ENCODE data around the gene NUDT7. TPM values are rescaled to one million over a fixed set of nuclear protein-coding genes. Genes with fewer than 3 reads are reported as not detected.

Gene NUDT7
- total and polyA plus RNA-seq, 2 experiments from 2014 or later: 5.6 to 14.3 TPM

GRCh38 chr16:77759821-77760220 is 37.5 kb downstream of the NUDT7 start (continued):
- no peak for TF ChIP-seq ETS1 (IDR thresholded peaks at IDR 0.05)
- TF ChIP-seq CREB1 (CRISPR knock-in tag; IDR thresholded peaks at IDR 0.05; ENCODE audit: low read depth): no peak
- TF ChIP-seq EZH2 (IDR thresholded peaks at IDR 0.05; ENCODE audit: low read depth, unreplicated experiment): no peak
- TF ChIP-seq POLR2AphosphoS5 (IDR thresholded peaks at IDR 0.05; ENCODE audit: low read depth): no peak
- TF ChIP-seq, protein P1, sequence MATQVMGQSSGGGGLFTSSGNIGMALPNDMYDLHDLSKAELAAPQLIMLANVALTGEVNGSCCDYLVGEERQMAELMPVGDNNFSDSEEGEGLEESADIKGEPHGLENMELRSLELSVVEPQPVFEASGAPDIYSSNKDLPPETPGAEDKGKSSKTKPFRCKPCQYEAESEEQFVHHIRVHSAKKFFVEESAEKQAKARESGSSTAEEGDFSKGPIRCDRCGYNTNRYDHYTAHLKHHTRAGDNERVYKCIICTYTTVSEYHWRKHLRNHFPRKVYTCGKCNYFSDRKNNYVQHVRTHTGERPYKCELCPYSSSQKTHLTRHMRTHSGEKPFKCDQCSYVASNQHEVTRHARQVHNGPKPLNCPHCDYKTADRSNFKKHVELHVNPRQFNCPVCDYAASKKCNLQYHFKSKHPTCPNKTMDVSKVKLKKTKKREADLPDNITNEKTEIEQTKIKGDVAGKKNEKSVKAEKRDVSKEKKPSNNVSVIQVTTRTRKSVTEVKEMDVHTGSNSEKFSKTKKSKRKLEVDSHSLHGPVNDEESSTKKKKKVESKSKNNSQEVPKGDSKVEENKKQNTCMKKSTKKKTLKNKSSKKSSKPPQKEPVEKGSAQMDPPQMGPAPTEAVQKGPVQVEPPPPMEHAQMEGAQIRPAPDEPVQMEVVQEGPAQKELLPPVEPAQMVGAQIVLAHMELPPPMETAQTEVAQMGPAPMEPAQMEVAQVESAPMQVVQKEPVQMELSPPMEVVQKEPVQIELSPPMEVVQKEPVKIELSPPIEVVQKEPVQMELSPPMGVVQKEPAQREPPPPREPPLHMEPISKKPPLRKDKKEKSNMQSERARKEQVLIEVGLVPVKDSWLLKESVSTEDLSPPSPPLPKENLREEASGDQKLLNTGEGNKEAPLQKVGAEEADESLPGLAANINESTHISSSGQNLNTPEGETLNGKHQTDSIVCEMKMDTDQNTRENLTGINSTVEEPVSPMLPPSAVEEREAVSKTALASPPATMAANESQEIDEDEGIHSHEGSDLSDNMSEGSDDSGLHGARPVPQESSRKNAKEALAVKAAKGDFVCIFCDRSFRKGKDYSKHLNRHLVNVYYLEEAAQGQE (IDR thresholded peaks at IDR 0.05; ENCODE audit: unreplicated experiment): no peak
- no peak for TF ChIP-seq EZH2phosphoT487 (IDR thresholded peaks at IDR 0.05; ENCODE audit: unreplicated experiment)
- no peak for TF ChIP-seq ZNF331 (CRISPR knock-in tag; IDR thresholded peaks at IDR 0.05; ENCODE audit: low read depth)

- Mint-ChIP-seq H3K9me3 (peaks cover 3% of the 10 kb centered on the region; the same call in 1 of the 3 replicates), H3K36me3 (ENCODE audit: low read depth) (no peaks in the 10 kb centered on the region), H3K27me3 (ENCODE audit: insufficient read depth, low read depth, poor library complexity) (no peaks in the 10 kb centered on the region), H3K27ac (no peak overlapping the region), H3K4me3 (no peak overlapping the region), H3K4me1 (no peaks in the 10 kb centered on the region)
- no peak for DNase-seq (ENCODE audit: low spot score)
- no peak overlapping the region for H3K4me2 ChIP-seq
- no peaks in the 10 kb centered on the region for H3K4me1 ChIP-seq (ENCODE audit: insufficient read depth)
- no peaks in the 10 kb centered on the region for H3K79me2 ChIP-seq (replicated peaks; ENCODE audit: insufficient read depth)
- H3K4me3 ChIP-seq: no peak overlapping the region
- no peaks in the 10 kb centered on the region for H4K20me1 ChIP-seq (replicated peaks; ENCODE audit: insufficient read depth)
- ATAC-seq: no peak
- no peaks in the 10 kb centered on the region for H3K27me3 ChIP-seq (ENCODE audit: insufficient read depth)
- H2AFZ ChIP-seq: no peak overlapping the region
- peaks cover 5% of the 10 kb centered on the region; the same call in 1 of the 2 replicates for H3K9me2 ChIP-seq (ENCODE audit: insufficient read depth)
- H3K27ac ChIP-seq (ENCODE audit: low read depth): no peak overlapping the region
- no peaks in the 10 kb centered on the region for H3K36me3 ChIP-seq (ENCODE audit: insufficient read depth)
- H3F3A ChIP-seq (replicated peaks; ENCODE audit: low read depth): no peaks in the 10 kb centered on the region
- TF ChIP-seq, protein P1 (IDR thresholded peaks at IDR 0.05; ENCODE audit: unreplicated experiment): no peak
- TF ChIP-seq ZNF114 (CRISPR knock-in tag; IDR thresholded peaks at IDR 0.05): no peak
- TF ChIP-seq, protein P2, sequence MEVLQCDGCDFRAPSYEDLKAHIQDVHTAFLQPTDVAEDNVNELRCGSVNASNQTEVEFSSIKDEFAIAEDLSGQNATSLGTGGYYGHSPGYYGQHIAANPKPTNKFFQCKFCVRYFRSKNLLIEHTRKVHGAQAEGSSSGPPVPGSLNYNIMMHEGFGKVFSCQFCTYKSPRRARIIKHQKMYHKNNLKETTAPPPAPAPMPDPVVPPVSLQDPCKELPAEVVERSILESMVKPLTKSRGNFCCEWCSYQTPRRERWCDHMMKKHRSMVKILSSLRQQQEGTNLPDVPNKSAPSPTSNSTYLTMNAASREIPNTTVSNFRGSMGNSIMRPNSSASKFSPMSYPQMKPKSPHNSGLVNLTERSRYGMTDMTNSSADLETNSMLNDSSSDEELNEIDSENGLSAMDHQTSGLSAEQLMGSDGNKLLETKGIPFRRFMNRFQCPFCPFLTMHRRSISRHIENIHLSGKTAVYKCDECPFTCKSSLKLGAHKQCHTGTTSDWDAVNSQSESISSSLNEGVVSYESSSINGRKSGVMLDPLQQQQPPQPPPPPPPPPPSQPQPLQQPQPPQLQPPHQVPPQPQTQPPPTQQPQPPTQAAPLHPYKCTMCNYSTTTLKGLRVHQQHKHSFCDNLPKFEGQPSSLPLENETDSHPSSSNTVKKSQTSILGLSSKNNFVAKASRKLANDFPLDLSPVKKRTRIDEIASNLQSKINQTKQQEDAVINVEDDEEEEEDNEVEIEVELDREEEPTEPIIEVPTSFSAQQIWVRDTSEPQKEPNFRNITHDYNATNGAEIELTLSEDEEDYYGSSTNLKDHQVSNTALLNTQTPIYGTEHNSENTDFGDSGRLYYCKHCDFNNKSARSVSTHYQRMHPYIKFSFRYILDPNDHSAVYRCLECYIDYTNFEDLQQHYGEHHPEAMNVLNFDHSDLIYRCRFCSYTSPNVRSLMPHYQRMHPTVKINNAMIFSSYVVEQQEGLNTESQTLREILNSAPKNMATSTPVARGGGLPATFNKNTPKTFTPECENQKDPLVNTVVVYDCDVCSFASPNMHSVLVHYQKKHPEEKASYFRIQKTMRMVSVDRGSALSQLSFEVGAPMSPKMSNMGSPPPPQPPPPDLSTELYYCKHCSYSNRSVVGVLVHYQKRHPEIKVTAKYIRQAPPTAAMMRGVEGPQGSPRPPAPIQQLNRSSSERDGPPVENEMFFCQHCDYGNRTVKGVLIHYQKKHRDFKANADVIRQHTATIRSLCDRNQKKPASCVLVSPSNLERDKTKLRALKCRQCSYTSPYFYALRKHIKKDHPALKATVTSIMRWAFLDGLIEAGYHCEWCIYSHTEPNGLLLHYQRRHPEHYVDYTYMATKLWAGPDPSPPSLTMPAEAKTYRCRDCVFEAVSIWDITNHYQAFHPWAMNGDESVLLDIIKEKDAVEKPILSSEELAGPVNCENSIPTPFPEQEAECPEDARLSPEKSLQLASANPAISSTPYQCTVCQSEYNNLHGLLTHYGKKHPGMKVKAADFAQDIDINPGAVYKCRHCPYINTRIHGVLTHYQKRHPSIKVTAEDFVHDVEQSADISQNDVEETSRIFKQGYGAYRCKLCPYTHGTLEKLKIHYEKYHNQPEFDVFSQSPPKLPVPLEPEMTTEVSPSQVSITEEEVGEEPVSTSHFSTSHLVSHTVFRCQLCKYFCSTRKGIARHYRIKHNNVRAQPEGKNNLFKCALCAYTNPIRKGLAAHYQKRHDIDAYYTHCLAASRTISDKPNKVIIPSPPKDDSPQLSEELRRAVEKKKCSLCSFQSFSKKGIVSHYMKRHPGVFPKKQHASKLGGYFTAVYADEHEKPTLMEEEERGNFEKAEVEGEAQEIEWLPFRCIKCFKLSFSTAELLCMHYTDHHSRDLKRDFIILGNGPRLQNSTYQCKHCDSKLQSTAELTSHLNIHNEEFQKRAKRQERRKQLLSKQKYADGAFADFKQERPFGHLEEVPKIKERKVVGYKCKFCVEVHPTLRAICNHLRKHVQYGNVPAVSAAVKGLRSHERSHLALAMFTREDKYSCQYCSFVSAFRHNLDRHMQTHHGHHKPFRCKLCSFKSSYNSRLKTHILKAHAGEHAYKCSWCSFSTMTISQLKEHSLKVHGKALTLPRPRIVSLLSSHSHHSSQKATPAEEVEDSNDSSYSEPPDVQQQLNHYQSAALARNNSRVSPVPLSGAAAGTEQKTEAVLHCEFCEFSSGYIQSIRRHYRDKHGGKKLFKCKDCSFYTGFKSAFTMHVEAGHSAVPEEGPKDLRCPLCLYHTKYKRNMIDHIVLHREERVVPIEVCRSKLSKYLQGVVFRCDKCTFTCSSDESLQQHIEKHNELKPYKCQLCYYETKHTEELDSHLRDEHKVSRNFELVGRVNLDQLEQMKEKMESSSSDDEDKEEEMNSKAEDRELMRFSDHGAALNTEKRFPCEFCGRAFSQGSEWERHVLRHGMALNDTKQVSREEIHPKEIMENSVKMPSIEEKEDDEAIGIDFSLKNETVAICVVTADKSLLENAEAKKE (CRISPR knock-in tag; IDR thresholded peaks at IDR 0.05): no peak
- TF ChIP-seq EZH2phosphoT487 (IDR thresholded peaks at IDR 0.05; ENCODE audit: unreplicated experiment): no peak
- no peak for TF ChIP-seq ETS1 (IDR thresholded peaks at IDR 0.05)
Measured at GRCh38 chr16:77760800-77761199, 38.5 kb downstream of the NUDT7 start.
